HG02973 (cell line): Measurements from ENCODE around the gene RBBP5.

Experiments used
- ATAC-seq: cut with Tn5 transposase; IDR thresholded peaks from one replicate; pipeline ENCODE4 v1.9.1; 2021; ENCODE audit warnings: moderate library complexity; ENCODE audit not compliant: unreplicated experiment

RBBP5 gene

GRCh38 chr1:205058853-205059252 lies 62.9 kb downstream of the RBBP5 start:
- no peak for ATAC-seq

- ATAC-seq, result no peak
Observed at GRCh38 chr1:205057808-205058575, 63.8 kb downstream of the RBBP5 start.

- no peak for ATAC-seq
Observed at GRCh38 chr1:205056956-205057568, 64.7 kb downstream of the RBBP5 start.

- ATAC-seq, result no peak
Observed at GRCh38 chr1:205056188-205056611, 65.6 kb downstream of the RBBP5 start.

- ATAC-seq, result no peak
Observed at GRCh38 chr1:205054013-205054412, 67.8 kb downstream of the RBBP5 start.

GRCh38 chr1:205053296-205053695 lies 68.5 kb downstream of the RBBP5 start:
- ATAC-seq, result no peak

- no peak for ATAC-seq
Observed at GRCh38 chr1:205052690-205053089, 69.1 kb downstream of the RBBP5 start.

- no peak for ATAC-seq
Observed at GRCh38 chr1:205049479-205049878, 72.3 kb downstream of the RBBP5 start.

- no peak for ATAC-seq
Observed at GRCh38 chr1:205048382-205048781, 73.4 kb downstream of the RBBP5 start.

- ATAC-seq, result no peak
Observed at GRCh38 chr1:205047764-205048231, 74.0 kb downstream of the RBBP5 start.

GRCh38 chr1:205046870-205047269 lies 74.9 kb downstream of the RBBP5 start:
- ATAC-seq, result no peak

- ATAC-seq, result no peak
Observed at GRCh38 chr1:205045146-205045545, 76.6 kb downstream of the RBBP5 start.

GRCh38 chr1:205044741-205045140 lies 77.0 kb downstream of the RBBP5 start:
- no peak for ATAC-seq

GRCh38 chr1:205043866-205044265 lies 77.9 kb downstream of the RBBP5 start:
- no peak for ATAC-seq

- no peak for ATAC-seq
Observed at GRCh38 chr1:205042911-205043806, 78.6 kb downstream of the RBBP5 start, which contains the start of gene CNTN2. CNTN2 (plus strand) TSS chr1:205043212; CDS start chr1:205053186, 9,974 bp downstream.

- ATAC-seq, result no peak
Observed at GRCh38 chr1:205041998-205042910, 79.5 kb downstream of the RBBP5 start.

GRCh38 chr1:205041001-205041715 lies 80.6 kb downstream of the RBBP5 start:
- no peak for ATAC-seq

GRCh38 chr1:205038132-205038786 lies 83.5 kb downstream of the RBBP5 start:
- no peak for ATAC-seq

GRCh38 chr1:205037539-205037938 lies 84.2 kb downstream of the RBBP5 start:
- ATAC-seq, result no peak
